ENCODE data around the gene EBPL.

DNA sequence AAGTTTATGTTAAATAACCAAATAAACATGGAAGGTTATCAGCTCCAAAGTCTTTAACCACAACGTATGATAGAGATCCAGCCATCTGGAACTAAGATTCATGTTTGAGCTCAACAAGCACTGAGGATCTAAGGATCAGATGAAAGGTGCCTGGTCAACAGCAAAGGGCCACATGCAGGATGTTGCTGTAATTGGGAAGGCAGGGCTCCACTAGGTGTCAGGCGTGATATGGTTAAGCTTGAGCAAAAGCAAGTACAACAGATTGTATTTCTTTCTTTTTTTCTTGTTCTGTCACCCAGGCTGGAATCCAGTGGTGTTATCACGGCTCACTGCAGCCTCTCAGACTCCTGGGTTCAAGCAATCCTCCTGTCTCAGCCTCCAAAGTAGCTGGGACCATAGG lies 12.0 kb downstream of the EBPL start:
- no peak for TF ChIP-seq GATA2 (IDR thresholded peaks at IDR 0.05; ENCODE audit: low read depth, low read length)
- TF ChIP-seq GATA3 (IDR thresholded peaks at IDR 0.05; ENCODE audit: low read depth, low read length), result no peak

Measured in SH-SY5Y (cell line).